ENCODE results near the gene WNT7B. TPM values are rescaled to one million over a fixed set of nuclear protein-coding genes. Genes with fewer than 3 reads are reported as not detected.

WNT7B gene
- polyA plus RNA-seq, 6 donors from 2014 or later = 0.17 to 0.62 TPM; not detected in 4

- Mint-ChIP-seq H3K36me3 (no peaks in the 10 kb centered on the region), H3K4me3 (no peak overlapping the region), H3K27ac (no peak overlapping the region), H3K9me3 (no peaks in the 10 kb centered on the region), H3K4me1 (peaks cover 0 to 11% (median 4%) of the 10 kb centered on the region in 3 donors), H3K27me3 (peaks cover 26 to 82% (median 76%) of the 10 kb centered on the region in 3 donors)
- no peak for ATAC-seq (ENCODE audit: low read depth in 2 of 2)
- DNase-seq = no peak
Observed at GRCh38 chr22:45882881-45883810, 93.8 kb downstream of the WNT7B start.

GRCh38 chr22:45881524-45881875 lies 95.5 kb downstream of the WNT7B start:
- peaks cover 15 to 85% (median 68%) of the 10 kb centered on the region in 3 donors for H3K27me3 Mint-ChIP-seq
- H3K27ac Mint-ChIP-seq = no peak overlapping the region
- no peak overlapping the region for H3K4me3 Mint-ChIP-seq
- H3K9me3 Mint-ChIP-seq = no peaks in the 10 kb centered on the region
- H3K4me1 Mint-ChIP-seq = peaks cover 0 to 11% (median 4%) of the 10 kb centered on the region in 3 donors
- ATAC-seq (ENCODE audit: low read depth in 2 of 2) (no peak), DNase-seq (no peak)
- no peaks in the 10 kb centered on the region for H3K36me3 Mint-ChIP-seq

- no peaks in the 10 kb centered on the region for H3K9me3 Mint-ChIP-seq
- H3K4me1 Mint-ChIP-seq = peaks cover 0 to 11% (median 4%) of the 10 kb centered on the region in 3 donors
- DNase-seq (no peak), ATAC-seq (ENCODE audit: low read depth in 2 of 2) (no peak)
- no peaks in the 10 kb centered on the region for H3K36me3 Mint-ChIP-seq
- no peak overlapping the region for H3K27ac Mint-ChIP-seq
- no peak overlapping the region for H3K4me3 Mint-ChIP-seq
- H3K27me3 Mint-ChIP-seq = peaks cover 14 to 85% (median 62%) of the 10 kb centered on the region in 3 donors
Observed at GRCh38 chr22:45880716-45881523, 96.0 kb downstream of the WNT7B start.

GRCh38 chr22:45880091-45880715 lies 96.8 kb downstream of the WNT7B start:
- H3K36me3 Mint-ChIP-seq = no peaks in the 10 kb centered on the region
- H3K27ac Mint-ChIP-seq = no peak overlapping the region
- no peak for ATAC-seq (ENCODE audit: low read depth in 2 of 2)
- no peak overlapping the region for H3K4me3 Mint-ChIP-seq
- H3K27me3 Mint-ChIP-seq = peaks cover 20 to 78% (median 56%) of the 10 kb centered on the region in 3 donors
- DNase-seq = no peak
- H3K9me3 Mint-ChIP-seq = no peaks in the 10 kb centered on the region
- H3K4me1 Mint-ChIP-seq = peaks cover 0 to 11% (median 4%) of the 10 kb centered on the region in 3 donors

- no peak for ATAC-seq (ENCODE audit: low read depth in 2 of 2)
- H3K36me3 Mint-ChIP-seq = no peaks in the 10 kb centered on the region
- H3K27ac Mint-ChIP-seq = no peak overlapping the region
- H3K9me3 Mint-ChIP-seq = peaks cover 0 to under 1% (median 0%) of the 10 kb centered on the region in 7 donors
- DNase-seq = no peak
- peaks cover 23 to 79% (median 56%) of the 10 kb centered on the region in 3 donors for H3K27me3 Mint-ChIP-seq
- H3K4me1 Mint-ChIP-seq = peaks cover 0 to 11% (median 4%) of the 10 kb centered on the region in 3 donors
- peak overlapping the region in 1 of 8 donors; percentile 22 for H3K4me3 Mint-ChIP-seq
Observed at GRCh38 chr22:45879552-45879949, 97.4 kb downstream of the WNT7B start.

- peaks cover 0 to 11% (median 4%) of the 10 kb centered on the region in 3 donors for H3K4me1 Mint-ChIP-seq
- H3K9me3 Mint-ChIP-seq = peaks cover 0 to 5% (median 0%) of the 10 kb centered on the region in 7 donors
- ATAC-seq (ENCODE audit: low read depth in 2 of 2) = no peak
- no peak overlapping the region for H3K4me3 Mint-ChIP-seq
- H3K27ac Mint-ChIP-seq = no peak overlapping the region
- no peak for DNase-seq
- no peaks in the 10 kb centered on the region for H3K36me3 Mint-ChIP-seq
- H3K27me3 Mint-ChIP-seq = peaks cover 23 to 81% (median 52%) of the 10 kb centered on the region in 3 donors
Observed at GRCh38 chr22:45878901-45879551, 97.9 kb downstream of the WNT7B start.

GRCh38 chr22:45878051-45878781 lies 98.7 kb downstream of the WNT7B start:
- Mint-ChIP-seq H3K27me3 (peaks cover 17 to 77% (median 44%) of the 10 kb centered on the region in 3 donors), H3K4me1 (peaks cover 0 to 11% (median 4%) of the 10 kb centered on the region in 3 donors), H3K36me3 (no peaks in the 10 kb centered on the region), H3K9me3 (peaks cover 0 to 13% (median 2%) of the 10 kb centered on the region in 7 donors), H3K4me3 (peak overlapping the region in 1 of 8 donors; percentile 22), H3K27ac (no peak overlapping the region)
- no peak for ATAC-seq (ENCODE audit: low read depth in 2 of 2)
- DNase-seq = no peak

- Mint-ChIP-seq H3K4me3 (no peak overlapping the region), H3K27me3 (peaks cover 17 to 81% (median 41%) of the 10 kb centered on the region in 3 donors), H3K9me3 (peaks cover 5 to 19% (median 8%) of the 10 kb centered on the region in 7 donors), H3K4me1 (peaks cover 0 to 11% (median 4%) of the 10 kb centered on the region in 3 donors), H3K36me3 (peaks cover 0 to 4% of the 10 kb centered on the region in 2 donors), H3K27ac (no peak overlapping the region)
- no peak for ATAC-seq (ENCODE audit: low read depth in 2 of 2)
- no peak for DNase-seq
Observed at GRCh38 chr22:45877651-45878050, 99.3 kb downstream of the WNT7B start.

- Mint-ChIP-seq H3K27me3 (peaks cover 17 to 76% (median 36%) of the 10 kb centered on the region in 3 donors), H3K27ac (no peak overlapping the region), H3K36me3 (peaks cover 0 to 8% of the 10 kb centered on the region in 2 donors), H3K4me3 (no peak overlapping the region), H3K4me1 (peaks cover 0 to 11% (median 4%) of the 10 kb centered on the region in 3 donors), H3K9me3 (peaks cover 6 to 25% (median 11%) of the 10 kb centered on the region in 7 donors)
- DNase-seq = no peak
- ATAC-seq (ENCODE audit: low read depth in 2 of 2) = no peak
Observed at GRCh38 chr22:45877036-45877380, 100.0 kb downstream of the WNT7B start.

GRCh38 chr22:45876136-45877035 lies 100.6 kb downstream of the WNT7B start:
- Mint-ChIP-seq H3K4me3 (no peak overlapping the region), H3K36me3 (peaks cover 0 to 8% of the 10 kb centered on the region in 2 donors), H3K27ac (no peak overlapping the region), H3K27me3 (peaks cover 17 to 70% (median 36%) of the 10 kb centered on the region in 3 donors), H3K4me1 (peaks cover 0 to 11% (median 4%) of the 10 kb centered on the region in 3 donors), H3K9me3 (peaks cover 6 to 31% (median 15%) of the 10 kb centered on the region in 7 donors)
- ATAC-seq (ENCODE audit: low read depth in 2 of 2) = no peak
- no peak for DNase-seq

- ATAC-seq (ENCODE audit: low read depth in 2 of 2) (no peak), DNase-seq (no peak)
- Mint-ChIP-seq H3K27me3 (peaks cover 19 to 63% (median 27%) of the 10 kb centered on the region in 3 donors), H3K9me3 (peaks cover 6 to 38% (median 15%) of the 10 kb centered on the region in 7 donors), H3K4me3 (no peak overlapping the region), H3K27ac (peak overlapping the region in 1 of 6 donors; percentile 35), H3K36me3 (peaks cover 0 to 27% of the 10 kb centered on the region in 2 donors), H3K4me1 (peaks cover 3 to 9% (median 8%) of the 10 kb centered on the region in 3 donors)
Observed at GRCh38 chr22:45872659-45873263, 104.2 kb downstream of the WNT7B start.

All from naive B cell (primary cell).